Activated naive CD4-positive, alpha-beta T cell treated with anti-CD3 and anti-CD28 coated beads, Interleukin-2, amount 50 U/mL, for 72 hours (primary cell): ENCODE measurements around the gene EAPP. TPM values are rescaled to one million over a fixed set of nuclear protein-coding genes. Genes with fewer than 3 reads are reported as not detected.
"Not testable (repeated sequence)": the region's sequence is repeated elsewhere in the genome, so short reads cannot be mapped to it uniquely, and the experiment has no call there.

Experiments used
- ATAC-seq, 2 donors: fragments of 150-1000 bp; cut with Tn5 transposase; 2 replicates each; pipeline ENCODE4 v1.10.0; 2021; ENCODE audit warnings: mild to moderate bottlenecking in 2 of 2, moderate library complexity in 2 of 2
- DNase-seq, 2 donors: peaks; one replicate each; pipeline ENCODE4 v3.0.0; 2021 to 2022; ENCODE audit warnings: low spot score in 2 of 2
- H3K27ac Mint-ChIP-seq, 2 donors: one replicate each; pipeline ENCODE4 v1.8.0; 2022; ENCODE audit warnings: mild to moderate bottlenecking in 2 of 2, mixed read lengths in 2 of 2
- H3K36me3 Mint-ChIP-seq, 2 donors: one replicate each; pipeline ENCODE4 v1.8.0; 2022; ENCODE audit warnings: mixed read lengths in 2 of 2
- H3K9me3 Mint-ChIP-seq, 2 donors: one replicate each; pipeline ENCODE4 v1.8.0; 2022; ENCODE audit warnings: mixed read lengths in 2 of 2
- total RNA-seq, 2 donors: library from RNA; stranded (reverse); gene quantifications; one replicate each; pipeline ENCODE4 v1.2.3, GENCODE V29; 2022

Gene EAPP
- 10 to 100 TPM; 37.5 to 37.7 TPM for total RNA-seq

- H3K9me3 Mint-ChIP-seq, result peaks cover 0 to 5% of the 10 kb centered on the region in 2 donors
- DNase-seq, result peak; percentile 91 to 95
- ATAC-seq, result peak; percentile 100
- peak within 1 kb of the TSS; percentile 100 for H3K27ac Mint-ChIP-seq
- peaks cover 6% of the 10 kb centered on the region in 2 donors for H3K36me3 Mint-ChIP-seq
Measured at GRCh38 chr14:34539407-34540180, at the start of gene EAPP. Gene EAPP (minus strand): TSS chr14:34539701. CDS start chr14:34539628, 73 bp downstream.

GRCh38 chr14:34583525-34583924 lies 44.0 kb upstream of the EAPP start:
- Mint-ChIP-seq H3K9me3 (no peaks in the 10 kb centered on the region), H3K36me3 (no peaks in the 10 kb centered on the region), H3K27ac (no peak overlapping the region)
- no peak for DNase-seq
- ATAC-seq, result no peak

- H3K36me3 Mint-ChIP-seq, result no peaks in the 10 kb centered on the region
- H3K27ac Mint-ChIP-seq, result no peak overlapping the region
Measured at GRCh38 chr14:34582117-34582680, 42.7 kb upstream of the EAPP start.

GRCh38 chr14:34580381-34580780 lies 40.9 kb upstream of the EAPP start:
- Mint-ChIP-seq H3K9me3 (no peaks in the 10 kb centered on the region), H3K36me3 (no peaks in the 10 kb centered on the region), H3K27ac (peak overlapping the region in 1 of 2 donors; percentile 50)
- no peak for DNase-seq
- ATAC-seq, result no peak

More at GRCh38 chr14:34582117-34582680, 42.7 kb upstream of the EAPP start:
- ATAC-seq (no peak), DNase-seq (no peak)
- H3K9me3 Mint-ChIP-seq, result no peaks in the 10 kb centered on the region

- Mint-ChIP-seq H3K27ac (peak overlapping the region in 1 of 2 donors; percentile 25), H3K9me3 (no peaks in the 10 kb centered on the region), H3K36me3 (peaks cover 0 to 8% of the 10 kb centered on the region in 2 donors)
- DNase-seq (no peak), ATAC-seq (no peak)
Measured at GRCh38 chr14:34571771-34572170, 32.3 kb upstream of the EAPP start.

- Mint-ChIP-seq H3K36me3 (peaks cover 0 to 8% of the 10 kb centered on the region in 2 donors), H3K9me3 (no peaks in the 10 kb centered on the region), H3K27ac (peak overlapping the region; percentile 2 to 53)
- no peak for DNase-seq
- peak in 1 of 2 donors; percentile 61 for ATAC-seq
Measured at GRCh38 chr14:34569750-34570149, 30.2 kb upstream of the EAPP start.

- DNase-seq, result no peak
- no peaks in the 10 kb centered on the region for H3K9me3 Mint-ChIP-seq
- peaks cover 0 to 8% of the 10 kb centered on the region in 2 donors for H3K36me3 Mint-ChIP-seq
- no peak for ATAC-seq
- peak overlapping the region in 1 of 2 donors; percentile 53 for H3K27ac Mint-ChIP-seq
Measured at GRCh38 chr14:34568803-34569202, 29.3 kb upstream of the EAPP start.

- DNase-seq (no peak), ATAC-seq (no peak)
- Mint-ChIP-seq H3K36me3 (no peaks in the 10 kb centered on the region), H3K27ac (no peak overlapping the region), H3K9me3 (no peaks in the 10 kb centered on the region)
Measured at GRCh38 chr14:34562776-34563150, 23.3 kb upstream of the EAPP start.

GRCh38 chr14:34562037-34562775 lies 22.7 kb upstream of the EAPP start:
- H3K36me3 Mint-ChIP-seq, H3K27ac Mint-ChIP-seq, DNase-seq, H3K9me3 Mint-ChIP-seq, ATAC-seq: not testable (repeated sequence)

- H3K36me3 Mint-ChIP-seq, H3K9me3 Mint-ChIP-seq, DNase-seq, H3K27ac Mint-ChIP-seq: not testable (repeated sequence)
- peak; percentile 39 to 63 for ATAC-seq
Measured at GRCh38 chr14:34556498-34556829, 17.0 kb upstream of the EAPP start.

GRCh38 chr14:34555583-34556497 lies 16.3 kb upstream of the EAPP start:
- not testable (repeated sequence) for H3K27ac Mint-ChIP-seq, DNase-seq, H3K36me3 Mint-ChIP-seq, H3K9me3 Mint-ChIP-seq
- peak; percentile 75 to 78 for ATAC-seq

- ATAC-seq (peak in 1 of 2 donors; percentile 21), DNase-seq (no peak)
- H3K9me3 Mint-ChIP-seq, result peaks cover 5 to 6% of the 10 kb centered on the region in 2 donors
- H3K36me3 Mint-ChIP-seq, result no peaks in the 10 kb centered on the region
- peak overlapping the region; percentile 24 to 75 for H3K27ac Mint-ChIP-seq
Measured at GRCh38 chr14:34554540-34555250, 15.2 kb upstream of the EAPP start.

- H3K36me3 Mint-ChIP-seq, ATAC-seq, H3K27ac Mint-ChIP-seq, H3K9me3 Mint-ChIP-seq: not testable (repeated sequence)
- peak in 1 of 2 donors; percentile 50 for DNase-seq
Measured at GRCh38 chr14:34549276-34549966, 9.9 kb upstream of the EAPP start.

GRCh38 chr14:34548472-34548981 lies 9.0 kb upstream of the EAPP start:
- H3K36me3 Mint-ChIP-seq, result no peaks in the 10 kb centered on the region
- H3K9me3 Mint-ChIP-seq, result peaks cover 5 to 6% of the 10 kb centered on the region in 2 donors
- H3K27ac Mint-ChIP-seq, result peak overlapping the region; percentile 50 to 79
- DNase-seq (peak in 1 of 2 donors; percentile 52), ATAC-seq (no peak)

- not testable (repeated sequence) for H3K9me3 Mint-ChIP-seq, DNase-seq, H3K36me3 Mint-ChIP-seq
- peak; percentile 60 to 73 for ATAC-seq
- H3K27ac Mint-ChIP-seq, result peak overlapping the region; percentile 79 to 97
Measured at GRCh38 chr14:34547136-34547520, 7.6 kb upstream of the EAPP start.
